Ishikawa (cell line): ENCODE data around the gene SYCE3.

Experiments used
- CEBPB ChIP-seq: IDR thresholded peaks from 2 replicates; pipeline ENCODE4 v1.6.1; 2012
- CREB1 ChIP-seq: IDR thresholded peaks from 2 replicates; pipeline ENCODE4 v1.6.1; 2012; ENCODE audit warnings: low read depth
- EGR1 ChIP-seq: IDR thresholded peaks from 2 replicates; pipeline ENCODE4 v1.6.1; 2012
- EP300 ChIP-seq: IDR thresholded peaks from 2 replicates; pipeline ENCODE4 v1.6.1; 2012; ENCODE audit warnings: borderline replicate concordance
- FOXM1 ChIP-seq: IDR thresholded peaks from 2 replicates; pipeline ENCODE4 v1.6.1; 2012; ENCODE audit warnings: low read depth, borderline replicate concordance
- NFIC ChIP-seq: IDR thresholded peaks from 2 replicates; pipeline ENCODE4 v1.6.1; 2012
- RAD21 ChIP-seq: IDR thresholded peaks from 2 replicates; pipeline ENCODE4 v1.6.1; 2012; ENCODE audit warnings: low read depth
- TAF1 ChIP-seq: IDR thresholded peaks from 2 replicates; pipeline ENCODE4 v1.6.1; 2012; ENCODE audit warnings: low read depth, mild to moderate bottlenecking
- TCF12 ChIP-seq: IDR thresholded peaks from 2 replicates; pipeline ENCODE4 v1.6.1; 2012; ENCODE audit warnings: low read depth
- TEAD4 ChIP-seq: IDR thresholded peaks from 2 replicates; pipeline ENCODE4 v1.6.1; 2012
- YY1 ChIP-seq: IDR thresholded peaks from 2 replicates; pipeline ENCODE4 v1.6.1; 2012; ENCODE audit warnings: low read depth
- ZBTB7A ChIP-seq: IDR thresholded peaks from 2 replicates; pipeline ENCODE4 v1.6.1; 2012; ENCODE audit warnings: low read depth
- TF ChIP-seq, protein P1 (sequence below): IDR thresholded peaks from 2 replicates; pipeline ENCODE4 v1.6.1; 2012
- TF ChIP-seq, protein P2 (sequence below): IDR thresholded peaks from 2 replicates; pipeline ENCODE4 v1.6.1; 2012
- TF ChIP-seq, protein P3 (sequence below): IDR thresholded peaks from 2 replicates; pipeline ENCODE4 v1.6.1; 2012; ENCODE audit warnings: low read depth, mild to moderate bottlenecking

Gene SYCE3

DNA sequence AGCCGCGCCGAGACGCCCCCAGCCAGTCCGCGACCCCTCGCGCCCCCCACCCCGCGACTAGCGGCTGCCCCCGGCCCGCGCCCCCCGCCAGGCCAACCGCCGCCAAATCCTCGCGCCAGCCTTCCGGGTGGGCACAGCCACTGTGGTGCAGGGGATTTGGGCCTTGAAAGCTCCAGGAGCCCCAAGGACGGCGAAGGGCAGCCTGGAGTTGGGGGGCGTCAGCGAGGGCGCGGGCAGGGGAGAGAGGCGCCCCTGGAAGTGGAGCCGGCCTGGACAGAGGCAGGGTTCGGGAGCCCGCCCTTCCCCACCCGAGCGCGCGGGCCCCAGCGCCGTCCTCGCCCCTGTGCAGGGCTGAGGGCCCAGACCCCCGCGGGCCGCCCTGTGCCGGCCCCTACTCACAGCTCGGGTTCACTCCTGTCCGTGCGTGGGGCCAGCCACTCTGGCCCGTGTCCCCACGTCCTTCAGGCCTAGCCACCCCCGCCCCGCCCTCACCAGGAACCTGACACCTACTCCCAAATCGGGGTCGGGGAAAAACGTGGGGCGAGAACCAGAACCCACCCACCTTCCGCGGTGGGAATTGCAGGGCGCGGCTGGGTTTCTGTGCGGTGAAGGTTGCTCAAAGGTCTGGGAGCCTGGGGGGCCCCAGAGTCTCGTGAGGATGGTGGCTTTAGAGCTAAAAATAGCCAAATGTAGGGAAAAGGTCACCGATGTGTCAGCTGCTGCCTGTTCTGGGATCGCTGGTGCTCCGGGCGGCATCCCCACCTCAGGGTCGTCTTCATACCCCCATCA, 15.5 kb upstream of the SYCE3 start, which contains the start of gene CPT1B:
TSS of gene CPT1B (minus strand) at position 441 of the 789 bp plus-strand sequence. CDS start 512 bp downstream, outside the sequence.
- no peak for TF ChIP-seq YY1
- TF ChIP-seq NFIC: no peak
- TF ChIP-seq TCF12: no peak
- TF ChIP-seq CEBPB: no peak
- no peak for TF ChIP-seq FOXM1
- TF ChIP-seq EP300: no peak
- TF ChIP-seq, protein P1, sequence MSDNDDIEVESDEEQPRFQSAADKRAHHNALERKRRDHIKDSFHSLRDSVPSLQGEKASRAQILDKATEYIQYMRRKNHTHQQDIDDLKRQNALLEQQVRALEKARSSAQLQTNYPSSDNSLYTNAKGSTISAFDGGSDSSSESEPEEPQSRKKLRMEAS: no peak
- TF ChIP-seq TAF1: no peak
- TF ChIP-seq RAD21: no peak
- TF ChIP-seq EGR1: no peak
- TF ChIP-seq, protein P2, sequence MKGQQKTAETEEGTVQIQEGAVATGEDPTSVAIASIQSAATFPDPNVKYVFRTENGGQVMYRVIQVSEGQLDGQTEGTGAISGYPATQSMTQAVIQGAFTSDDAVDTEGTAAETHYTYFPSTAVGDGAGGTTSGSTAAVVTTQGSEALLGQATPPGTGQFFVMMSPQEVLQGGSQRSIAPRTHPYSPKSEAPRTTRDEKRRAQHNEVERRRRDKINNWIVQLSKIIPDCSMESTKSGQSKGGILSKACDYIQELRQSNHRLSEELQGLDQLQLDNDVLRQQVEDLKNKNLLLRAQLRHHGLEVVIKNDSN: no peak
- TF ChIP-seq ZBTB7A: no peak
- no peak for TF ChIP-seq TEAD4
- TF ChIP-seq CREB1: no peak
- TF ChIP-seq, protein P3, sequence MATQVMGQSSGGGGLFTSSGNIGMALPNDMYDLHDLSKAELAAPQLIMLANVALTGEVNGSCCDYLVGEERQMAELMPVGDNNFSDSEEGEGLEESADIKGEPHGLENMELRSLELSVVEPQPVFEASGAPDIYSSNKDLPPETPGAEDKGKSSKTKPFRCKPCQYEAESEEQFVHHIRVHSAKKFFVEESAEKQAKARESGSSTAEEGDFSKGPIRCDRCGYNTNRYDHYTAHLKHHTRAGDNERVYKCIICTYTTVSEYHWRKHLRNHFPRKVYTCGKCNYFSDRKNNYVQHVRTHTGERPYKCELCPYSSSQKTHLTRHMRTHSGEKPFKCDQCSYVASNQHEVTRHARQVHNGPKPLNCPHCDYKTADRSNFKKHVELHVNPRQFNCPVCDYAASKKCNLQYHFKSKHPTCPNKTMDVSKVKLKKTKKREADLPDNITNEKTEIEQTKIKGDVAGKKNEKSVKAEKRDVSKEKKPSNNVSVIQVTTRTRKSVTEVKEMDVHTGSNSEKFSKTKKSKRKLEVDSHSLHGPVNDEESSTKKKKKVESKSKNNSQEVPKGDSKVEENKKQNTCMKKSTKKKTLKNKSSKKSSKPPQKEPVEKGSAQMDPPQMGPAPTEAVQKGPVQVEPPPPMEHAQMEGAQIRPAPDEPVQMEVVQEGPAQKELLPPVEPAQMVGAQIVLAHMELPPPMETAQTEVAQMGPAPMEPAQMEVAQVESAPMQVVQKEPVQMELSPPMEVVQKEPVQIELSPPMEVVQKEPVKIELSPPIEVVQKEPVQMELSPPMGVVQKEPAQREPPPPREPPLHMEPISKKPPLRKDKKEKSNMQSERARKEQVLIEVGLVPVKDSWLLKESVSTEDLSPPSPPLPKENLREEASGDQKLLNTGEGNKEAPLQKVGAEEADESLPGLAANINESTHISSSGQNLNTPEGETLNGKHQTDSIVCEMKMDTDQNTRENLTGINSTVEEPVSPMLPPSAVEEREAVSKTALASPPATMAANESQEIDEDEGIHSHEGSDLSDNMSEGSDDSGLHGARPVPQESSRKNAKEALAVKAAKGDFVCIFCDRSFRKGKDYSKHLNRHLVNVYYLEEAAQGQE: no peak

DNA sequence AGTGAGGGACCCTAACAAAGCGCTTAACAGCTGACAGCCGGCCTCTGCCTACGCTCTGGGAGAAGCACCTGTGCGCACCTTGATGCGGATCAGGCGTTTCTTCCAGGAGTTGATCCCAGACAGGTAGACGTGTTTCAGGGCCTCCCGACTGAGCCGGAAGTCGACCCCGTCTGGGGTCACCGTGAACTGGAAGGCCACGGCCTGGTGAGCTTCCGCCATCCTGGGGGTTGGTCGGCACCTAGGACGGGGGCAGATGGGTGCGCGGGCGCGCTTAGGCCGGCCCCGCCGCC, 14.9 kb upstream of the SYCE3 start:
- TF ChIP-seq, protein P2: no peak
- no peak for TF ChIP-seq EGR1
- TF ChIP-seq, protein P1: no peak
- TF ChIP-seq CEBPB: no peak
- TF ChIP-seq FOXM1: no peak
- no peak for TF ChIP-seq TAF1
- no peak for TF ChIP-seq EP300
- no peak for TF ChIP-seq TEAD4
- TF ChIP-seq RAD21: no peak

DNA sequence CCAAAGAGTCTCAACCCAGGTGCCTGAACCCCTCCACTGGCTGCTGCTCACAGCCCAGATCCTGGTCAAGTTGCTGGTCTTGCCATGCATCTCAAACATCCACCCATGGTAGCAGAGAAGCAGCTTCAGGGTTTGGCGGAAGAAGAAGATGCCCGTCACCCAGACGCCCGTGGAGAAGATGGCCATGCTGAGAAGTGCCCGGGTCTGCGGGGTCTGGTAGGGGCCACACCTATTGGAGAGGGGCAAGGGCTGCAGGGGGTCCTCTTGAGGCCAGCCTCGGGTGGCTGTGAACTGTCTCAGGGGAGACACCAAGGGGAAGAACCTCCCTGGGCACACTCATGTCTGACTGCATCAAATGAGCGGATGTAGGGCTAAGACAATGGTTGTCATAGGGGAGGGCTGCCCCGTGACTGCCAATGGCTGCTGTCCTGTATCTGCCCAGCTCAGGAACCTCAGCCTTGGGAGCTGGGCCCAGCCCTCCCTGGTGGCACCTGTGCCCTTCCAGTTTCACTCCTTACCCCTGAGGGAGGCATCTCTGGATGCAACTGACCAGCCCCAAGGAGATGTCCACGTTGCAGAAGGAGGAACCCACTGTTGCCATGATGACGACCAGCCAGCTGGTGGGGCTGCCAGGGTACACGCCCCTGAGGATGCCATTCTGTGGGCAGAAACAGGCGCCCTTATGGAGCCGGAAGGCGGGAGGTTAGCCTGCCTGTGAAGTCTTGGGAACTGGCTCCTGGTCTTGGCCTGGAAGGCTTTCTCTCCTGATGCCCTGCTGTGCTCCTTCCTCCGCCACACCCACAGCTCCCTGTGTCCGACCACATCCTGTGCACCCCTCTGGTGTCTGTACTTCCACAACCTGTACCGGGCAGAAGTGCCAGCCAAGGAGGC, 14.3 kb upstream of the SYCE3 start:
- TF ChIP-seq EP300: 0 out of 2 replicates have a peak, but pooled peaks have one; percentile 10
- TF ChIP-seq, protein P3: no peak
- no peak for TF ChIP-seq YY1
- TF ChIP-seq CREB1: no peak
- no peak for TF ChIP-seq NFIC
- no peak for TF ChIP-seq EGR1
- TF ChIP-seq TCF12: 0 out of 2 replicates have a peak, but pooled peaks have one; percentile 40
- no peak for TF ChIP-seq CEBPB
- no peak for TF ChIP-seq ZBTB7A
- no peak for TF ChIP-seq TAF1
- TF ChIP-seq, protein P2: no peak
- TF ChIP-seq, protein P1: 0 out of 2 replicates have a peak, but pooled peaks have one; percentile 21
- TF ChIP-seq TEAD4: no peak
- TF ChIP-seq RAD21: no peak
- no peak for TF ChIP-seq FOXM1

DNA sequence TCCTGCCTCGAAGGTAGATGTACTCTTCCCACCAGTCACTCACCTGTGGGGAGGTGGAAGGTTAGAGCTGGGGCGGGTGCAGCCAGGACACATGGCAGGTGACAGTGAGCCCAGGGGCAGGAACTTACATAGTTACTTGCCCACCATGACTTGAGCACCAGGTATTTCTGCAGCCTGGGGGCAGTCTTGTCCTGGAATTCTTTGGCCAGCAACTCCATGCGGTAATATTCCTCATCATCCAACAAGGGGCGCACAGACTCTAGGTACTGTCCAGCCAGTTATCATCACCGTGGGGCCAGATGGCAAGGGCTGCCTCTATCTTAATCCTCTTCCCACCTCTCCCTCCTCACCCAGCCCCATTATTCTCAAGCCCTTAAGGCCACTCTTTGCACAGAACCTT, 13.4 kb upstream of the SYCE3 start:
- TF ChIP-seq RAD21 (peak; percentile 67), EP300 (no peak)
